Lung (tissue), 12 donors: ENCODE results near the gene C16orf92. TPM values are rescaled to one million over a fixed set of nuclear protein-coding genes. Genes with fewer than 3 reads are reported as not detected.

Experiments used
- ATAC-seq: fragments of 200-7000 bp; cut with Tn5 transposase; one replicate; pipeline ENCODE4 v1.9.1; 2020; ENCODE audit warnings: moderate number of reproducible peaks; ENCODE audit not compliant: insufficient read depth, low FRiP score
- DNase-seq, 3 donors: peaks; one replicate each; pipeline ENCODE4 v3.0.0-alpha.2; 2013 to 2017
- H3K27ac ChIP-seq, 2 donors: one replicate each; pipeline ENCODE4 v1.5.1; 2013; ENCODE audit warnings: mild to moderate bottlenecking in 2 of 2, moderate library complexity in 2 of 2, control low read depth in 1 of 2, inconsistent platforms in 1 of 2, low read depth in 1 of 2, low read length in 1 of 2
- H3K27me3 ChIP-seq, 3 donors: one replicate each; pipeline ENCODE4 v1.5.1; 2013; ENCODE audit warnings: low read length in 2 of 3; ENCODE audit not compliant: control insufficient read depth in 3 of 3, insufficient read depth in 3 of 3
- H3K36me3 ChIP-seq, 4 donors: one replicate each; pipeline ENCODE4 v1.5.1; 2013; ENCODE audit warnings: low read length in 4 of 4, mild to moderate bottlenecking in 1 of 4, moderate library complexity in 1 of 4; ENCODE audit not compliant: control insufficient read depth in 4 of 4, insufficient read depth in 4 of 4
- H3K4me1 ChIP-seq, 5 donors: one replicate each; pipeline ENCODE4 v1.5.1; 2013; ENCODE audit warnings: low read length in 5 of 5, mild to moderate bottlenecking in 2 of 5, moderate library complexity in 1 of 5; ENCODE audit not compliant: control insufficient read depth in 5 of 5, insufficient read depth in 5 of 5
- H3K4me3 ChIP-seq: one replicate; pipeline ENCODE4 v1.5.1; 2013; ENCODE audit warnings: mild to moderate bottlenecking, control low read depth, moderate library complexity
- H3K9ac ChIP-seq, 2 donors: one replicate each; pipeline ENCODE4 v1.5.1; 2013; ENCODE audit warnings: low read length in 2 of 2, control low read depth in 1 of 2; ENCODE audit not compliant: insufficient read depth in 1 of 2
- H3K9me3 ChIP-seq, 4 donors: one replicate each; pipeline ENCODE4 v1.5.1; 2013; ENCODE audit warnings: low read length in 3 of 4, mild to moderate bottlenecking in 1 of 4, moderate library complexity in 1 of 4; ENCODE audit not compliant: control insufficient read depth in 4 of 4, insufficient read depth in 3 of 4
- WGBS, 2 donors: extraction: QIAGEN DNeasy Blood & Tissue Kit; methylation state at CpG; one replicate each; pipeline ENCODE4 v1.1.7; 2013; 5-methylcytosine and 5-hydroxymethylcytosine counted together
- polyA plus RNA-seq, 2 donors: library from polyadenylated mRNA; stranded (reverse); fragments of 200-250 nt; gene quantifications; one replicate each; pipeline ENCODE4 v1.2.1, GENCODE V29; 2013
- total RNA-seq, 2 donors: library from RNA; depleted of rRNA in 1 of 2; stranded (reverse); fragments of >200 nt in 1 of 2; gene quantifications; one replicate each; pipeline ENCODE4 v1.2.1, GENCODE V29; 2014 to 2021
- TF ChIP-seq, protein P1 (sequence below): IDR thresholded peaks from 2 replicates; pipeline ENCODE4 v1.5.1; 2012; ENCODE audit warnings: mild to moderate bottlenecking; ENCODE audit errors: control extremely low read depth, extremely low read depth
- donor health status: control.
- donor health status: control.
- donor health status: Bipolar disorder and iron deficiency.
- donor health status: healthy.
- donor health status: DM: yes; HTN: yes; CAD: no.

Gene C16orf92
- total and polyA plus RNA-seq, 4 donors, result not detected

DNA sequence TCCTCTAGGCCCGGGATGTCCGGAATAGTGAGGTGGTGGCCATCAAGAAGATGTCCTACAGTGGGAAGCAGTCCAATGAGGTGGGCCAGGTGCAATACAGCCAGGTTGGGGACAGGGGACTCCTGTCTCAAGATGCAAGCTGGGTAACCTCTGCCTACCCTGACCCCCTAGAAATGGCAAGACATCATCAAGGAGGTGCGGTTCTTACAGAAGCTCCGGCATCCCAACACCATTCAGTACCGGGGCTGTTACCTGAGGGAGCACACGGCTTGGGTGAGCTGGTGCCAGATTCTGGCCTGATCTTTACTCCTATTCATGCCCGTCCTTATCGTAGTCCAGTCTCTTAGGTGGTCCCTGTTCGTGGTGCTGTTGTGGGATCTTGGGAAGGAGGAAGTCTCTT lies 44.9 kb upstream of the C16orf92 start:
- no peak overlapping the region for H3K4me3 ChIP-seq
- H3K9ac ChIP-seq, result no peak overlapping the region
- 93 to 96% methylated on average over 9 of the region's 9 CpGs for WGBS, 2 donors
- H3K27ac ChIP-seq, result peak overlapping the region in 1 of 2 donors; percentile 49
- ATAC-seq (no peak), DNase-seq (no peak)
- H3K27me3 ChIP-seq, result no peaks in the 10 kb centered on the region
- TF ChIP-seq, protein P1, sequence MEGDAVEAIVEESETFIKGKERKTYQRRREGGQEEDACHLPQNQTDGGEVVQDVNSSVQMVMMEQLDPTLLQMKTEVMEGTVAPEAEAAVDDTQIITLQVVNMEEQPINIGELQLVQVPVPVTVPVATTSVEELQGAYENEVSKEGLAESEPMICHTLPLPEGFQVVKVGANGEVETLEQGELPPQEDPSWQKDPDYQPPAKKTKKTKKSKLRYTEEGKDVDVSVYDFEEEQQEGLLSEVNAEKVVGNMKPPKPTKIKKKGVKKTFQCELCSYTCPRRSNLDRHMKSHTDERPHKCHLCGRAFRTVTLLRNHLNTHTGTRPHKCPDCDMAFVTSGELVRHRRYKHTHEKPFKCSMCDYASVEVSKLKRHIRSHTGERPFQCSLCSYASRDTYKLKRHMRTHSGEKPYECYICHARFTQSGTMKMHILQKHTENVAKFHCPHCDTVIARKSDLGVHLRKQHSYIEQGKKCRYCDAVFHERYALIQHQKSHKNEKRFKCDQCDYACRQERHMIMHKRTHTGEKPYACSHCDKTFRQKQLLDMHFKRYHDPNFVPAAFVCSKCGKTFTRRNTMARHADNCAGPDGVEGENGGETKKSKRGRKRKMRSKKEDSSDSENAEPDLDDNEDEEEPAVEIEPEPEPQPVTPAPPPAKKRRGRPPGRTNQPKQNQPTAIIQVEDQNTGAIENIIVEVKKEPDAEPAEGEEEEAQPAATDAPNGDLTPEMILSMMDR, result no peak
- peaks cover 18 to 55% (median 46%) of the 10 kb centered on the region in 4 donors for H3K36me3 ChIP-seq
- peaks cover 0 to 2% (median 0%) of the 10 kb centered on the region in 4 donors for H3K9me3 ChIP-seq
- H3K4me1 ChIP-seq, result peaks cover 14 to 31% (median 21%) of the 10 kb centered on the region in 5 donors

DNA sequence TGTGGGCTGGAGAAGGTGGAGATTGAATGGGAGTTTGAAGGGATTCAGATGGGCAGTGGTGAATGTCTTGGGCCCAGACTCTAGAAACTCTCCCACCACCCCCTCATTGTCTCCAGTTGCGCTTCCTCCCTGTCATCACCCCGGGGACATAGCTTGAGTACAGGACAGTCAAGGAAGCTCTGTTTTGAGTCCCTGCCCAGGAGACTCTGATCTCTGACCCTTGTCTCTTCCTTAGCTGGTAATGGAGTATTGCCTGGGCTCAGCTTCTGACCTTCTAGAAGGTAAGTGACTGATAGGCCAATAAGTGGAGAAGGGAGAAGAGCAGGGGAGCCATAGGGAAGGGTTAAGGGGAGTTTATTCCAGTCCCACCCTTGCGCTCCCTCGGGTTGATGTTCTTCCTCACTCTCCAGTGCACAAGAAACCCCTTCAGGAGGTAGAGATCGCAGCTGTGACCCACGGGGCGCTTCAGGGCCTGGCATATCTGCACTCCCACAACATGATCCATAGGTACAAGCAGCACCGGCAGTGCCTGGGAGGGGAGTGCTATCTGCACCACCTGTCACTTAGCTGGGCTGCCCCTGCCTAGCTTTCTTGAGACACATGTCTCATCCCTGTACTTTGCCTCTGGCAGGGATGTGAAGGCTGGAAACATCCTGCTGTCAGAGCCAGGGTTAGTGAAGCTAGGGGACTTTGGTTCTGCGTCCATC lies 44.3 kb upstream of the C16orf92 start:
- ATAC-seq, result no peak
- DNase-seq, result no peak
- Histone ChIP-seq H3K4me3 (no peak overlapping the region), H3K36me3 (peaks cover 19 to 60% (median 52%) of the 10 kb centered on the region in 4 donors), H3K27ac (peak overlapping the region in 1 of 2 donors; percentile 49), H3K9me3 (no peaks in the 10 kb centered on the region), H3K9ac (no peak overlapping the region), H3K4me1 (peaks cover 14 to 31% (median 19%) of the 10 kb centered on the region in 5 donors), H3K27me3 (no peaks in the 10 kb centered on the region)
- 86 to 88% methylated on average over 9 of the region's 9 CpGs for WGBS, 2 donors
- TF ChIP-seq, protein P1, result no peak

DNA sequence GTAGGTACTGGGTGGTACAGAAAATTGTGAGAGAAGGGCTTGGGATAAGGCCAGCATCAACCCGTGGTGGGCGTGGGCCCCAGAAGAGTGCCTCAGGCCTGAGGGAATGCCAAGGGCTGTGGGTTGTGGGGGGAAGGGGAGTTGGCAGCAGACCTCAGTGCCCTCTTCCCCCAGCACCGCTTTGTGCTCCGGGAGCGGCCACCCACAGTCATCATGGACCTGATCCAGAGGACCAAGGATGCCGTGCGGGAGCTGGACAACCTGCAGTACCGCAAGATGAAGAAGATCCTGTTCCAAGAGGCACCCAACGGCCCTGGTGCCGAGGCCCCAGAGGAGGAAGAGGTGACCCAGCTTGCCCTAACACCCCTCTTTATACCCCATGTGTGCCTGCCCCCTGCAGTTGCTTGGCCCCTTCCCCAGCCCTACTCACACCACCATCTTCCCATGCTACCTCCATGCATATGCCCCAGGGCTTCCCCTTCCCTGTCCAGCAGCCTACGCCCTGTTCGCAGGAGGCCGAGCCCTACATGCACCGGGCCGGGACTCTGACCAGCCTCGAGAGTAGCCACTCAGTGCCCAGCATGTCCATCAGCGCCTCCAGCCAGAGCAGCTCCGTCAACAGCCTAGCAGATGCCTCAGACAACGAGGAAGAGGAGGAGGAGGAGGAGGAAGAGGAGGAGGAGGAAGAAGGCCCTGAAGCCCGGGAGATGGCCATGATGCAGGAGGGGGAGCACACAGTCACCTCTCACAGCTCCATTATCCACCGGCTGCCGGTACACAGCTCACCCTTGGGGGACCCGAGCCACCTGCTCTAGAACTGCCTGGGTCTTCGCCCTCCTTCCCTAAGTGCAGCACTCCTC lies 40.2 kb upstream of the C16orf92 start:
- Histone ChIP-seq H3K27ac (no peak overlapping the region), H3K4me1 (peaks cover 0 to 15% (median 0%) of the 10 kb centered on the region in 5 donors), H3K4me3 (no peak overlapping the region), H3K27me3 (no peaks in the 10 kb centered on the region), H3K36me3 (peaks cover 39 to 86% (median 80%) of the 10 kb centered on the region in 4 donors), H3K9me3 (no peaks in the 10 kb centered on the region), H3K9ac (no peak overlapping the region)
- WGBS, 2 donors, result 85 to 86% methylated on average over 23 to 24 of the region's 24 CpGs
- ATAC-seq, result no peak
- no peak for DNase-seq
- TF ChIP-seq, protein P1, result no peak
